ENCODE results near the gene ADCY2.

Gene ADCY2

DNA sequence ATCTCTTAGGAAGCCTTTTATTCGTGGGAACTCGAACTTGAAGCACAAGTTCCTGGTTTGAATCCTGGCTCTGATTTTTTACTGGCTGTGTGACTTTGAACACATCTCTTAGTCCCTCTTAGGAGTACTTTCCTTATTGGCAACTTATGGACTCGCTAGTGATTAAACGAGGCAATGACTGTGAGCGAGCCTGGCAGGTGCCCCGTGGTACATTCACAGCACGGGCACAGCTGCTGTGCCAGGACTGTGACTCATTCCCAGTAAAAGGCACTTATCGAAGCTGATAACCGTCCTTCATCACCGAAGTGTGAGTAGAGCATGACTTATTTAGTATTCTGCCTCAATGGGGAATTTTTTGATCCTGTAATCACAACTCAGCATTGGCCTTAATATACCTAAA lies 432.3 kb downstream of the ADCY2 start:
- Histone ChIP-seq H3K27ac (replicated peaks) (no peak overlapping the region), H3K27me3 (ENCODE audit: insufficient read depth, poor library complexity, severe bottlenecking) (no peaks in the 10 kb centered on the region), H3K4me3 (replicated peaks; ENCODE audit: insufficient read depth, low read length) (no peak overlapping the region)
- TF ChIP-seq, protein P1, sequence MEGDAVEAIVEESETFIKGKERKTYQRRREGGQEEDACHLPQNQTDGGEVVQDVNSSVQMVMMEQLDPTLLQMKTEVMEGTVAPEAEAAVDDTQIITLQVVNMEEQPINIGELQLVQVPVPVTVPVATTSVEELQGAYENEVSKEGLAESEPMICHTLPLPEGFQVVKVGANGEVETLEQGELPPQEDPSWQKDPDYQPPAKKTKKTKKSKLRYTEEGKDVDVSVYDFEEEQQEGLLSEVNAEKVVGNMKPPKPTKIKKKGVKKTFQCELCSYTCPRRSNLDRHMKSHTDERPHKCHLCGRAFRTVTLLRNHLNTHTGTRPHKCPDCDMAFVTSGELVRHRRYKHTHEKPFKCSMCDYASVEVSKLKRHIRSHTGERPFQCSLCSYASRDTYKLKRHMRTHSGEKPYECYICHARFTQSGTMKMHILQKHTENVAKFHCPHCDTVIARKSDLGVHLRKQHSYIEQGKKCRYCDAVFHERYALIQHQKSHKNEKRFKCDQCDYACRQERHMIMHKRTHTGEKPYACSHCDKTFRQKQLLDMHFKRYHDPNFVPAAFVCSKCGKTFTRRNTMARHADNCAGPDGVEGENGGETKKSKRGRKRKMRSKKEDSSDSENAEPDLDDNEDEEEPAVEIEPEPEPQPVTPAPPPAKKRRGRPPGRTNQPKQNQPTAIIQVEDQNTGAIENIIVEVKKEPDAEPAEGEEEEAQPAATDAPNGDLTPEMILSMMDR (IDR thresholded peaks at IDR 0.05; ENCODE audit: insufficient read depth, low read length): no peak
- no peak for TF ChIP-seq GABPA (IDR thresholded peaks at IDR 0.05; ENCODE audit: low read depth)
- no peak for TF ChIP-seq SPI1 (IDR thresholded peaks at IDR 0.05; ENCODE audit: borderline replicate concordance, low read depth)
- no peak for TF ChIP-seq POLR2AphosphoS5 (IDR thresholded peaks at IDR 0.05; ENCODE audit: low read depth)
- TF ChIP-seq, protein P2, sequence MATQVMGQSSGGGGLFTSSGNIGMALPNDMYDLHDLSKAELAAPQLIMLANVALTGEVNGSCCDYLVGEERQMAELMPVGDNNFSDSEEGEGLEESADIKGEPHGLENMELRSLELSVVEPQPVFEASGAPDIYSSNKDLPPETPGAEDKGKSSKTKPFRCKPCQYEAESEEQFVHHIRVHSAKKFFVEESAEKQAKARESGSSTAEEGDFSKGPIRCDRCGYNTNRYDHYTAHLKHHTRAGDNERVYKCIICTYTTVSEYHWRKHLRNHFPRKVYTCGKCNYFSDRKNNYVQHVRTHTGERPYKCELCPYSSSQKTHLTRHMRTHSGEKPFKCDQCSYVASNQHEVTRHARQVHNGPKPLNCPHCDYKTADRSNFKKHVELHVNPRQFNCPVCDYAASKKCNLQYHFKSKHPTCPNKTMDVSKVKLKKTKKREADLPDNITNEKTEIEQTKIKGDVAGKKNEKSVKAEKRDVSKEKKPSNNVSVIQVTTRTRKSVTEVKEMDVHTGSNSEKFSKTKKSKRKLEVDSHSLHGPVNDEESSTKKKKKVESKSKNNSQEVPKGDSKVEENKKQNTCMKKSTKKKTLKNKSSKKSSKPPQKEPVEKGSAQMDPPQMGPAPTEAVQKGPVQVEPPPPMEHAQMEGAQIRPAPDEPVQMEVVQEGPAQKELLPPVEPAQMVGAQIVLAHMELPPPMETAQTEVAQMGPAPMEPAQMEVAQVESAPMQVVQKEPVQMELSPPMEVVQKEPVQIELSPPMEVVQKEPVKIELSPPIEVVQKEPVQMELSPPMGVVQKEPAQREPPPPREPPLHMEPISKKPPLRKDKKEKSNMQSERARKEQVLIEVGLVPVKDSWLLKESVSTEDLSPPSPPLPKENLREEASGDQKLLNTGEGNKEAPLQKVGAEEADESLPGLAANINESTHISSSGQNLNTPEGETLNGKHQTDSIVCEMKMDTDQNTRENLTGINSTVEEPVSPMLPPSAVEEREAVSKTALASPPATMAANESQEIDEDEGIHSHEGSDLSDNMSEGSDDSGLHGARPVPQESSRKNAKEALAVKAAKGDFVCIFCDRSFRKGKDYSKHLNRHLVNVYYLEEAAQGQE (IDR thresholded peaks at IDR 0.05; ENCODE audit: insufficient replicate concordance, low read depth): no peak
- DNase-seq (ENCODE audit: low read depth in 1 of 2, low spot score in 1 of 2): no peak

DNA sequence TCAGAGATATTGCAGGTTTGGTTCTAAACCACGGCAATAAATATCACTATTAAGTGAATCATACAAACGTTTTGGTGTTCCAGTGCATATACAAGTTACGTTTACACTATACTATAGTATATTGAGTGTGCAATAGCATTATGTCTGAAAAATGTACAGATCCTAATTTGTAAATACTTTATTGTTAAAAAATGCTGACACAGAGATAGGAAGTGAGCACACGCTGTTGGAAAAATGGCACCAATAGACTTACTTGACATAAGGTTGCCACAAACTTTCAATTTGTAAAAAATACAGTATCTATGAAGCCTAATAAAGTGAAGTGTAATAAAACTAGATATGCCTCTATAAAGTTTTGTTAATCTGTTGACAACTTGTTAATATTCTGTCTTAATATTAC lies 439.0 kb downstream of the ADCY2 start:
- DNase-seq (ENCODE audit: low read depth in 1 of 2, low spot score in 1 of 2): no peak
- H3K27ac ChIP-seq (replicated peaks): no peak overlapping the region
- no peak for TF ChIP-seq GABPA (IDR thresholded peaks at IDR 0.05; ENCODE audit: low read depth)
- TF ChIP-seq, protein P2 (IDR thresholded peaks at IDR 0.05; ENCODE audit: insufficient replicate concordance, low read depth): no peak
- TF ChIP-seq, protein P1 (IDR thresholded peaks at IDR 0.05; ENCODE audit: insufficient read depth, low read length): no peak
- TF ChIP-seq SPI1 (IDR thresholded peaks at IDR 0.05; ENCODE audit: borderline replicate concordance, low read depth): no peak
- TF ChIP-seq POLR2AphosphoS5 (IDR thresholded peaks at IDR 0.05; ENCODE audit: low read depth): no peak
- no peak overlapping the region for H3K4me3 ChIP-seq (replicated peaks; ENCODE audit: insufficient read depth, low read length)
- no peaks in the 10 kb centered on the region for H3K27me3 ChIP-seq (ENCODE audit: insufficient read depth, poor library complexity, severe bottlenecking)

DNA sequence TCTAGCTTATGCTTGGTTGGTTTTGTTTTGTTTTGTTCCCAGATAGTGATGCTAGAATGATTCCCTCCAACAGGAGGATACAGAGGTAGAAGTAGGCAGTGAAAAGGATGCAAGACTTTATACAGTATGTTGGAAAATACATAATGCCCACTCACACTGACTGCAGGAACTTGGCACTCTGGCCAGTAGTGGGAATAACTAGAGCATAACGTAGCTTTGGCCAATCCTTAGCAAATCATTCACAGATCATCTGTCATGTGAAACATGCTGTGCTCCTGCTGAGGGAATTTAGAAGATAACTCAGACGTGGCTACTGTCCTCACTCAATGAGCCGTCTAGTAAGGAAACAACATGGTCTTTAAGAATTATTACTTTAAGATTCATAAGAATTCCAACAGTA lies 441.5 kb downstream of the ADCY2 start:
- Histone ChIP-seq H3K27ac (replicated peaks) (no peak overlapping the region), H3K27me3 (ENCODE audit: insufficient read depth, poor library complexity, severe bottlenecking) (no peaks in the 10 kb centered on the region), H3K4me3 (replicated peaks; ENCODE audit: insufficient read depth, low read length) (no peak overlapping the region)
- no peak for DNase-seq (ENCODE audit: low read depth in 1 of 2, low spot score in 1 of 2)
- TF ChIP-seq GABPA (IDR thresholded peaks at IDR 0.05; ENCODE audit: low read depth) (no peak), SPI1 (IDR thresholded peaks at IDR 0.05; ENCODE audit: borderline replicate concordance, low read depth) (no peak), POLR2AphosphoS5 (IDR thresholded peaks at IDR 0.05; ENCODE audit: low read depth) (no peak)
- TF ChIP-seq, protein P1 (IDR thresholded peaks at IDR 0.05; ENCODE audit: insufficient read depth, low read length): no peak
- TF ChIP-seq, protein P2 (IDR thresholded peaks at IDR 0.05; ENCODE audit: insufficient replicate concordance, low read depth): no peak

Data from HL-60 (cell line).